ENCODE data around the gene RB1.

GRCh38 chr13:48501705-48502104 lies 198.2 kb downstream of the RB1 start:
- TF ChIP-seq, protein P1, sequence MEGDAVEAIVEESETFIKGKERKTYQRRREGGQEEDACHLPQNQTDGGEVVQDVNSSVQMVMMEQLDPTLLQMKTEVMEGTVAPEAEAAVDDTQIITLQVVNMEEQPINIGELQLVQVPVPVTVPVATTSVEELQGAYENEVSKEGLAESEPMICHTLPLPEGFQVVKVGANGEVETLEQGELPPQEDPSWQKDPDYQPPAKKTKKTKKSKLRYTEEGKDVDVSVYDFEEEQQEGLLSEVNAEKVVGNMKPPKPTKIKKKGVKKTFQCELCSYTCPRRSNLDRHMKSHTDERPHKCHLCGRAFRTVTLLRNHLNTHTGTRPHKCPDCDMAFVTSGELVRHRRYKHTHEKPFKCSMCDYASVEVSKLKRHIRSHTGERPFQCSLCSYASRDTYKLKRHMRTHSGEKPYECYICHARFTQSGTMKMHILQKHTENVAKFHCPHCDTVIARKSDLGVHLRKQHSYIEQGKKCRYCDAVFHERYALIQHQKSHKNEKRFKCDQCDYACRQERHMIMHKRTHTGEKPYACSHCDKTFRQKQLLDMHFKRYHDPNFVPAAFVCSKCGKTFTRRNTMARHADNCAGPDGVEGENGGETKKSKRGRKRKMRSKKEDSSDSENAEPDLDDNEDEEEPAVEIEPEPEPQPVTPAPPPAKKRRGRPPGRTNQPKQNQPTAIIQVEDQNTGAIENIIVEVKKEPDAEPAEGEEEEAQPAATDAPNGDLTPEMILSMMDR (IDR thresholded peaks at IDR 0.05; ENCODE audit: low read depth, low read length), result no peak
- TF ChIP-seq EZH2phosphoT487 (IDR thresholded peaks at IDR 0.05; ENCODE audit: low read depth), result no peak
